Dendritic cell treated with granulocyte-macrophage colony-stimulating factor and Interleukin-4, amounts not matched to agents 40 ng/mL and 50 ng/mL, for 4 days (primary cell): ENCODE measurements around the gene SAMD14.
"Not testable (repeated sequence)": the region's sequence is repeated elsewhere in the genome, so short reads cannot be mapped to it uniquely, and the experiment has no call there.

ENCODE experiments used
- H3K27ac Mint-ChIP-seq: one replicate; pipeline ENCODE4 v1.8.0; 2022; ENCODE audit warnings: mild to moderate bottlenecking, mixed read lengths
- H3K27me3 Mint-ChIP-seq: one replicate; pipeline ENCODE4 v1.8.0; 2022; ENCODE audit warnings: mild to moderate bottlenecking, mixed read lengths
- H3K36me3 Mint-ChIP-seq: one replicate; pipeline ENCODE4 v1.8.0; 2022; ENCODE audit warnings: low read depth, mixed read lengths
- H3K4me1 Mint-ChIP-seq: one replicate; pipeline ENCODE4 v1.8.0; 2022; ENCODE audit warnings: low read depth, mixed read lengths
- H3K4me3 Mint-ChIP-seq: one replicate; pipeline ENCODE4 v1.8.0; 2022; ENCODE audit warnings: mild to moderate bottlenecking, moderate library complexity, mixed read lengths
- H3K9me3 Mint-ChIP-seq: one replicate; pipeline ENCODE4 v1.8.0; 2022; ENCODE audit warnings: mixed read lengths
- intact Hi-C: fragments of 100-400 bp; cut with micrococcal nuclease; formaldehyde crosslinking; loops from one replicate; pipeline ENCODE4 v1.15.0; 2022

Gene SAMD14

GRCh38 chr17:50062293-50063243 lies 67.4 kb downstream of the SAMD14 start:
- H3K36me3 Mint-ChIP-seq, result no peaks in the 10 kb centered on the region
- H3K4me1 Mint-ChIP-seq, result peaks cover 30% of the 10 kb centered on the region
- H3K27ac Mint-ChIP-seq, result no peak overlapping the region
- no peak overlapping the region for H3K4me3 Mint-ChIP-seq
- peaks cover 46% of the 10 kb centered on the region for H3K27me3 Mint-ChIP-seq
- intact Hi-C loops, result no loop called here
- H3K9me3 Mint-ChIP-seq, result no peaks in the 10 kb centered on the region

GRCh38 chr17:50061713-50062045 lies 68.3 kb downstream of the SAMD14 start:
- H3K27me3 Mint-ChIP-seq, result peaks cover 55% of the 10 kb centered on the region
- H3K4me3 Mint-ChIP-seq, H3K27ac Mint-ChIP-seq: not testable (repeated sequence)

GRCh38 chr17:50060951-50061712 lies 68.8 kb downstream of the SAMD14 start:
- H3K4me1 Mint-ChIP-seq, result peaks cover 43% of the 10 kb centered on the region
- no peak overlapping the region for H3K27ac Mint-ChIP-seq
- H3K27me3 Mint-ChIP-seq, result peaks cover 58% of the 10 kb centered on the region
- H3K36me3 Mint-ChIP-seq, result no peaks in the 10 kb centered on the region
- no peak overlapping the region for H3K4me3 Mint-ChIP-seq
- H3K9me3 Mint-ChIP-seq, result no peaks in the 10 kb centered on the region
- intact Hi-C loops, result no loop called here

More at GRCh38 chr17:50061713-50062045, 68.3 kb downstream of the SAMD14 start:
- peaks cover 39% of the 10 kb centered on the region for H3K4me1 Mint-ChIP-seq
- H3K9me3 Mint-ChIP-seq, H3K36me3 Mint-ChIP-seq, intact Hi-C loops: not testable (repeated sequence)
